Keratinocyte (primary cell): ENCODE results near the gene KCNE1. TPM values are rescaled to one million over a fixed set of nuclear protein-coding genes. Genes with fewer than 3 reads are reported as not detected.

Experiments used
- DNase-seq: peaks from one replicate; pipeline ENCODE4 v3.0.0-alpha.2; 2011; ENCODE audit warnings: low read depth, missing footprints, low spot score
- FAIRE-seq: peaks from 2 replicates; lab custom pipeline; 2011; peaks lifted over from hg19 to GRCh38; lab: Jason Lieb, UNC
- H2AFZ ChIP-seq: 2 replicates; pipeline ENCODE4 v1.6.0; 2012; ENCODE audit warnings: low read length, control low read depth, inconsistent platforms; ENCODE audit not compliant: control insufficient read depth
- H3K27ac ChIP-seq: 2 replicates; pipeline ENCODE4 v1.5.1; 2011; ENCODE audit warnings: low read length; ENCODE audit not compliant: control insufficient read depth, insufficient read depth
- H3K27me3 ChIP-seq: 3 replicates; pipeline ENCODE4 v1.6.0; 2011; ENCODE audit warnings: low read length; ENCODE audit not compliant: control insufficient read depth, insufficient read depth; ENCODE audit errors: extremely low read depth
- H3K36me3 ChIP-seq, 2 experiments: 2 replicates in 1 of 2; 3 replicates in 1 of 2; pipeline ENCODE4 v1.5.1; 2011; ENCODE audit warnings: low read length in 2 of 2, mild to moderate bottlenecking in 1 of 2; ENCODE audit not compliant: control insufficient read depth in 2 of 2, insufficient read depth in 2 of 2; ENCODE audit errors: extremely low read depth in 1 of 2
- H3K4me1 ChIP-seq: 3 replicates; pipeline ENCODE4 v1.5.1; 2011; ENCODE audit warnings: low read length; ENCODE audit not compliant: control insufficient read depth, insufficient read depth; ENCODE audit errors: extremely low read depth
- H3K4me2 ChIP-seq: 3 replicates; pipeline ENCODE4 v1.6.0; 2011; ENCODE audit warnings: low read depth, low read length; ENCODE audit not compliant: control insufficient read depth, insufficient read depth; ENCODE audit errors: extremely low read depth
- H3K4me3 ChIP-seq, 3 experiments: fragments of 200-600 bp in 1 of 3; sonication (generic) in 1 of 3; 2 replicates in 2 of 3; 3 replicates in 1 of 3; pipeline ENCODE4 v1.5.1; 2011 to 2016; ENCODE audit warnings: low read length in 3 of 3, mild to moderate bottlenecking in 3 of 3, control low read depth in 2 of 3, inconsistent platforms in 1 of 3, low read depth in 1 of 3, mixed read lengths in 1 of 3, mixed run types in 1 of 3, moderate library complexity in 1 of 3; ENCODE audit not compliant: control insufficient read depth in 2 of 3, insufficient read depth in 2 of 3; ENCODE audit errors: extremely low read depth in 1 of 3
- H3K79me2 ChIP-seq: 2 replicates; pipeline ENCODE4 v1.6.0; 2012; ENCODE audit warnings: low read length; ENCODE audit not compliant: control insufficient read depth, insufficient read depth
- H3K9ac ChIP-seq: 3 replicates; pipeline ENCODE4 v1.6.0; 2011; ENCODE audit warnings: low read length; ENCODE audit not compliant: control insufficient read depth, insufficient read depth; ENCODE audit errors: extremely low read depth
- H3K9me1 ChIP-seq: 3 replicates; pipeline ENCODE4 v1.6.0; 2011; ENCODE audit warnings: low read length; ENCODE audit not compliant: control insufficient read depth, insufficient read depth; ENCODE audit errors: extremely low read depth
- H3K9me3 ChIP-seq: 2 replicates; pipeline ENCODE4 v1.5.1; 2012; ENCODE audit warnings: low read depth, low read length; ENCODE audit not compliant: control insufficient read depth
- H4K20me1 ChIP-seq: 3 replicates; pipeline ENCODE4 v1.6.0; 2011; ENCODE audit warnings: low read length; ENCODE audit not compliant: control insufficient read depth, insufficient read depth; ENCODE audit errors: extremely low read depth
- CTCF ChIP-seq, 3 experiments: IDR thresholded peaks in 1 of 3; conservative IDR thresholded peaks in 1 of 3; optimal IDR thresholded peaks in 1 of 3; 2 replicates in 2 of 3; 3 replicates in 1 of 3; pipeline versions ENCODE3 to v1.5.1; 2011; ENCODE audit warnings: low read length in 3 of 3, mild to moderate bottlenecking in 3 of 3, moderate library complexity in 2 of 3, control low read depth in 1 of 3, inconsistent platforms in 1 of 3; ENCODE audit not compliant: insufficient read depth in 2 of 3; ENCODE audit errors: extremely low read depth in 1 of 3
- EZH2 ChIP-seq: IDR thresholded peaks from one replicate; pipeline ENCODE4 v1.6.1; 2012; ENCODE audit warnings: inconsistent platforms, mild to moderate bottlenecking, low read length, moderate library complexity
- dilution Hi-C: fragments of 300-500 bp; cut with MboI; formaldehyde crosslinking; loops from one replicate; pipeline ENCODE4 v1.7.0; 2020; ENCODE audit warnings: low sequenced_read_pairs; ENCODE audit not compliant: extremely low pct_ligation_motif_present
- polyA minus RNA-seq, 3 experiments: library from RNA; depleted of rRNA, polyadenylated mRNA; stranded (reverse); fragments of >200 nt; gene quantifications; 1 replicate in 1 of 3; 2 replicates in 1 of 3; 3 replicates in 1 of 3; pipeline ENCODE4 v1.2.3, GENCODE V29; 2011
- polyA plus RNA-seq, 5 experiments: library from polyadenylated mRNA; depleted of rRNA in 3 of 5; stranded (reverse) in 3 of 5; stranded (forward) in 1 of 5; unstranded in 1 of 5; fragments of >200 nt; gene quantifications; 1 replicate in 1 of 5; 2 replicates in 3 of 5; 3 replicates in 1 of 5; pipeline versions ENCODE4 v1.2.1 to v1.2.3, GENCODE V29; 2011 to 2012; ENCODE audit warnings: missing spikeins in 2 of 5, low read depth in 1 of 5, low replicate concordance in 1 of 5

The KCNE1 gene
- 0.03 to 0.08 TPM (median 0.04 TPM) in 3 replicates for polyA plus RNA-seq
- 0.12 TPM for polyA plus RNA-seq (2011; ENCODE audit: low read depth)
- 0.10 TPM in 1 of 2 replicates, not detected in the other for polyA plus RNA-seq (2011; cell fraction: cytosol; rRNA removed)
- polyA plus RNA-seq (2011; cell fraction: nucleus; rRNA removed): 0.17 and 0.36 TPM in 2 replicates
- polyA plus RNA-seq (2012; ENCODE audit: low replicate concordance): 0.09 and 0.20 TPM in 2 replicates
- 0.42 TPM in 1 of 3 replicates, not detected in the others for polyA minus RNA-seq
- not detected for polyA minus RNA-seq (2011; cell fraction: cytosol; rRNA and poly(A)+ RNA removed)
- polyA minus RNA-seq (2011; cell fraction: nucleus; rRNA and poly(A)+ RNA removed): 0.53 TPM in 1 of 2 replicates, not detected in the other

DNA sequence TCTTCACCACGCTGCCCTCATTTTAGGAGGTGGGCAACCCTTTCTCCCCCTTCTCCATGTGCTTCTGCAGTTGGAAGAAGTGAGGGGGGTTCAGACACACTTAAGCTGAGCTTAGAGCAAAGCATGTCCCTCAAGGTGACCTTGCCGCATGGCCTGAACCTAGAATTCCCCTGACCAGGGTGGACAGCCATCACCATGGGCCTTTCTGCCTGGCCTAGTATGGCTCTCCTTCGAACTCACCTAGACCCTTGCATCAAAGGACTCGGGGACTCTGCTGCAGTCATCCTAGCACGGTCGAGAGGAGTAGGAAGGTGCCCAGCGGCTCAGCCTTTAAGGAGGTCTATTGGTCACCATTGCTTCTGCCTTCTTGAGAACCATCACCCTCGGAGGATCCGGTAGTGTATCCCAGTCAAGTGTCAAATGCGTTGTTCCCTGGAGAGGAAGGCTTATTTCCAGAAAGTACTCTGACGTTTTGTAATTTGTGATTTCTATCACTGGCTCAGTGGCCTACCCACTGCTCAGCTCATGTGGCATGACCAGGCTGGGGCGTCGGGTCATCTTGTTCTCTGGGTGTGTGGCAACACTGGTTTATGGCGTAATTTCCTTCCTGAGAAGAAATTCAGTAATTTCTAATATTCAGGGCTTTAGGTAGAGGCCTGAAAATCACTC, at the start of gene KCNE1:
Gene KCNE1 (minus strand): TSS at position 424 of the 669 bp plus-strand sequence. CDS start 62,576 bp downstream, outside the sequence.
- H3K9me1 ChIP-seq: no peaks in the 10 kb centered on the region
- no peaks in the 10 kb centered on the region for H3K79me2 ChIP-seq
- FAIRE-seq: no peak
- H3K9me3 ChIP-seq: no peaks in the 10 kb centered on the region
- no peak within 1 kb of the TSS for H3K27ac ChIP-seq
- H3K4me2 ChIP-seq: no peak within 1 kb of the TSS
- dilution Hi-C loops: no loop called here
- no peaks in the 10 kb centered on the region for H3K27me3 ChIP-seq
- no peak within 1 kb of the TSS for H3K9ac ChIP-seq
- no peak within 1 kb of the TSS for H3K4me3 ChIP-seq
- H4K20me1 ChIP-seq: no peaks in the 10 kb centered on the region
- no peak within 1 kb of the TSS for H2AFZ ChIP-seq
- DNase-seq: no peak
- TF ChIP-seq CTCF (optimal IDR thresholded peaks at IDR 0.05 in 1 of 3, IDR thresholded peaks at IDR 0.05 in 1 of 3, conservative IDR thresholded peaks at IDR 0.05 in 1 of 3; ENCODE audit: extremely low read depth in 1 of 3, insufficient read depth in 2 of 3, low read length in 3 of 3): no peak
- no peak for TF ChIP-seq EZH2
- no peaks in the 10 kb centered on the region for H3K36me3 ChIP-seq
- no peaks in the 10 kb centered on the region for H3K4me1 ChIP-seq

GRCh38 chr21:34561806-34562205, 49.8 kb upstream of the KCNE1 start:
- TF ChIP-seq EZH2: no peak
- no peak for TF ChIP-seq CTCF (optimal IDR thresholded peaks at IDR 0.05 in 1 of 3, IDR thresholded peaks at IDR 0.05 in 1 of 3, conservative IDR thresholded peaks at IDR 0.05 in 1 of 3; ENCODE audit: extremely low read depth in 1 of 3, insufficient read depth in 2 of 3, low read length in 3 of 3)
- Histone ChIP-seq H3K4me2 (no peak overlapping the region), H3K27me3 (no peaks in the 10 kb centered on the region), H3K4me3 (no peak overlapping the region), H3K4me1 (peaks cover 13% of the 10 kb centered on the region), H3K9me1 (no peaks in the 10 kb centered on the region), H3K9me3 (no peaks in the 10 kb centered on the region), H3K9ac (no peak overlapping the region), H4K20me1 (no peaks in the 10 kb centered on the region), H2AFZ (no peak overlapping the region), H3K36me3 (no peaks in the 10 kb centered on the region), H3K79me2 (no peaks in the 10 kb centered on the region), H3K27ac (no peak overlapping the region)
- dilution Hi-C loops: no loop called here
- FAIRE-seq (no peak), DNase-seq (no peak)
